Smooth muscle cell (in vitro differentiated cells): ENCODE data around the gene FTO. TPM values are rescaled to one million over a fixed set of nuclear protein-coding genes. Genes with fewer than 3 reads are reported as not detected.

Experiments
- DNase-seq: peaks from one replicate; lab custom pipeline; 2025; ENCODE audit not compliant: unreplicated experiment; lab: John Stamatoyannopoulos, UW
- H2AFZ ChIP-seq: fragments of 200-600 bp; sonication (generic); 2 replicates; pipeline ENCODE4 v1.6.0; 2016; ENCODE audit warnings: antibody characterized with exemption, low read depth, mild to moderate bottlenecking
- H3F3A ChIP-seq: fragments of 200-600 bp; sonication (generic); 2 replicates; pipeline ENCODE4 v1.6.0; 2017; ENCODE audit warnings: antibody characterized with exemption, low read depth
- H3K27ac ChIP-seq: fragments of 200-600 bp; sonication (generic); 2 replicates; pipeline ENCODE4 v1.5.1; 2016; ENCODE audit warnings: low read depth, mild to moderate bottlenecking
- H3K27me3 ChIP-seq: fragments of 200-600 bp; sonication (generic); 2 replicates; pipeline ENCODE4 v1.6.1; 2016; ENCODE audit warnings: low read depth, mild to moderate bottlenecking
- H3K36me3 ChIP-seq: fragments of 200-600 bp; sonication (generic); 2 replicates; pipeline ENCODE4 v1.5.1; 2016; ENCODE audit warnings: low read depth
- H3K4me1 ChIP-seq: fragments of 200-600 bp; sonication (generic); 2 replicates; pipeline ENCODE4 v1.5.1; 2016; ENCODE audit warnings: low read depth
- H3K4me2 ChIP-seq: fragments of 200-600 bp; sonication (generic); 2 replicates; pipeline ENCODE4 v1.6.0; 2016; ENCODE audit warnings: mild to moderate bottlenecking
- H3K4me3 ChIP-seq: fragments of 200-600 bp; sonication (generic); 2 replicates; pipeline ENCODE4 v1.5.1; 2016; ENCODE audit warnings: mild to moderate bottlenecking
- H3K79me2 ChIP-seq: fragments of 200-600 bp; sonication (generic); 2 replicates; pipeline ENCODE4 v1.6.0; 2016; ENCODE audit warnings: low read depth, mild to moderate bottlenecking
- H3K9ac ChIP-seq: fragments of 200-600 bp; sonication (generic); 2 replicates; pipeline ENCODE4 v1.6.0; 2016; ENCODE audit warnings: low read depth
- H3K9me3 ChIP-seq: fragments of 200-600 bp; sonication (generic); replicated peaks from 2 replicates; pipeline ENCODE4 v1.5.1; 2016; ENCODE audit warnings: low read depth
- H4K20me1 ChIP-seq: fragments of 200-600 bp; sonication (generic); 2 replicates; pipeline ENCODE4 v1.6.0; 2016; ENCODE audit warnings: low read depth
- WGBS: methylation state at CpG from one replicate; pipeline ENCODE4 v1.1.7; 2016; ENCODE audit warnings: low lambda C conversion rate; 5-methylcytosine and 5-hydroxymethylcytosine counted together
- polyA plus RNA-seq: library from polyadenylated mRNA; unstranded; fragments of >200 nt; fragmentation: Nextera tagmentation; extraction: Ambion mirVana; gene quantifications from 2 replicates; pipeline ENCODE4 v1.2.1, GENCODE V29; 2016
- total RNA-seq: library from RNA; depleted of rRNA; stranded (reverse); fragments of >200 nt; gene quantifications from 2 replicates; pipeline ENCODE4 v1.2.3, GENCODE V29; 2014
- TF ChIP-seq, protein P1 (sequence below): fragments of 200-600 bp; sonication (generic); IDR thresholded peaks from 2 replicates; pipeline ENCODE4 v1.5.1; 2017; ENCODE audit warnings: borderline replicate concordance, mild to moderate bottlenecking, antibody characterized with exemption; ENCODE audit not compliant: insufficient read depth, poor library complexity, severe bottlenecking

Gene FTO
- total and polyA plus RNA-seq, 2 experiments from 2014 or later, result 81.1 to 89.9 TPM

DNA sequence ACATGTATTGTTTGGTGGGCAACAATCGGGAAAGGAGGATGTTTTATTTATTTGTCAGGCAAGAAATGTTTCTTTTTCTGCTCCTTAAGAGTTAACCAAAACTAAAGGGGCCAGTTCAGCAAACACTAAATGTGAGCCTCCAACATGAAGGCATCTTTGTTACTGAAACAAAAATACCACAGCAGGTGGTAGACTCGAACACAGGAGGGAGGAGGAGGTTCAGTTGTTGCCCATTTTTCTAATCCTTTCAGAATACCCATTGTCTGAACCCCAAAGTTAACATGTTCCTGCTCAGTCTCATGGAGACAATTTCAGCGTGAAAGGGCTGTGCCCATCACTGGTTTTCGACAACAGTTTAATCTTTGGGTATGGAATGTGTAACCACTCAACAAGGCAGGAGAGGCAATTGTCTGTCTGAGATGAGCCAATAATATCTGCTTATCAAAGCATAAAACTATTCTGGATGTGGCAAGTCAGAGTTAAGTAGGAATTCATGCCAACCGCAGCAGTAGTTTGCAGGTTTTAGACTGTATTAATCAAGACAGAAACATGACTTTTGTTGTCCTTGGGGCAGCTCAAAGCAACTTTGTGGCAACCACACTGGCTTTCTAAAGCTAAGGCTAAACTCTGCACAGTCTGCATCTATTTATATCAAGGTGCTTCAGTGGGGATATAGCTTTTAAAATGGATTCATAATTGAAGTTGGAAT, 211.7 kb downstream of the FTO start:
- Histone ChIP-seq H3K79me2 (no peaks in the 10 kb centered on the region), H4K20me1 (peaks cover 25% of the 10 kb centered on the region), H3K36me3 (no peaks in the 10 kb centered on the region), H3K4me2 (no peak overlapping the region), H3K4me3 (no peak overlapping the region), H3K4me1 (peaks cover 37% of the 10 kb centered on the region), H3F3A (peaks cover 11% of the 10 kb centered on the region), H3K9me3 (no peaks in the 10 kb centered on the region), H3K9ac (no peak overlapping the region), H3K27ac (no peak overlapping the region), H3K27me3 (no peaks in the 10 kb centered on the region), H2AFZ (no peak overlapping the region)
- WGBS, result 88% methylated on average over 5 of the region's 5 CpGs
- TF ChIP-seq, protein P1, sequence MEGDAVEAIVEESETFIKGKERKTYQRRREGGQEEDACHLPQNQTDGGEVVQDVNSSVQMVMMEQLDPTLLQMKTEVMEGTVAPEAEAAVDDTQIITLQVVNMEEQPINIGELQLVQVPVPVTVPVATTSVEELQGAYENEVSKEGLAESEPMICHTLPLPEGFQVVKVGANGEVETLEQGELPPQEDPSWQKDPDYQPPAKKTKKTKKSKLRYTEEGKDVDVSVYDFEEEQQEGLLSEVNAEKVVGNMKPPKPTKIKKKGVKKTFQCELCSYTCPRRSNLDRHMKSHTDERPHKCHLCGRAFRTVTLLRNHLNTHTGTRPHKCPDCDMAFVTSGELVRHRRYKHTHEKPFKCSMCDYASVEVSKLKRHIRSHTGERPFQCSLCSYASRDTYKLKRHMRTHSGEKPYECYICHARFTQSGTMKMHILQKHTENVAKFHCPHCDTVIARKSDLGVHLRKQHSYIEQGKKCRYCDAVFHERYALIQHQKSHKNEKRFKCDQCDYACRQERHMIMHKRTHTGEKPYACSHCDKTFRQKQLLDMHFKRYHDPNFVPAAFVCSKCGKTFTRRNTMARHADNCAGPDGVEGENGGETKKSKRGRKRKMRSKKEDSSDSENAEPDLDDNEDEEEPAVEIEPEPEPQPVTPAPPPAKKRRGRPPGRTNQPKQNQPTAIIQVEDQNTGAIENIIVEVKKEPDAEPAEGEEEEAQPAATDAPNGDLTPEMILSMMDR, result no peak
- no peak for DNase-seq

DNA sequence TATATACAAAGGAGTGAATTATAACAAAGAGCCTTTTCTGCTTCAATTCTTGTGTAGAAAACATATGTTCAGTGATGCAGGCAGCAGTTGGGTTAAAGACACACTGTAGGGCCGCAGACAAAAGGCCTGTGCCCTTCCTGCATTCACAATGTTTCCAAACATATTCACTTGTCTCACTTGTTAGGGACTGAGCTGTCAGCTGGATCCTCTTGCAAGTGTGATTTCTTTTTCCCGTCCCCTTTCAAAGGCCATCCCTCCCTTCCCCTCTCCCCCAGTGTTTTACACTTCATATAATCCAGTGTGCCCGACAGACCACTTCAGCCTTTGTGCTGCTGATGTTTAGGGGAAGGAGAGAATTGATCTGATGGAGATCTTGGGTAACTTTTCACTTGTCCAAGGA, 217.0 kb downstream of the FTO start:
- no peak for DNase-seq
- Histone ChIP-seq H4K20me1 (no peaks in the 10 kb centered on the region), H3K4me1 (peaks cover 44% of the 10 kb centered on the region)

DNA sequence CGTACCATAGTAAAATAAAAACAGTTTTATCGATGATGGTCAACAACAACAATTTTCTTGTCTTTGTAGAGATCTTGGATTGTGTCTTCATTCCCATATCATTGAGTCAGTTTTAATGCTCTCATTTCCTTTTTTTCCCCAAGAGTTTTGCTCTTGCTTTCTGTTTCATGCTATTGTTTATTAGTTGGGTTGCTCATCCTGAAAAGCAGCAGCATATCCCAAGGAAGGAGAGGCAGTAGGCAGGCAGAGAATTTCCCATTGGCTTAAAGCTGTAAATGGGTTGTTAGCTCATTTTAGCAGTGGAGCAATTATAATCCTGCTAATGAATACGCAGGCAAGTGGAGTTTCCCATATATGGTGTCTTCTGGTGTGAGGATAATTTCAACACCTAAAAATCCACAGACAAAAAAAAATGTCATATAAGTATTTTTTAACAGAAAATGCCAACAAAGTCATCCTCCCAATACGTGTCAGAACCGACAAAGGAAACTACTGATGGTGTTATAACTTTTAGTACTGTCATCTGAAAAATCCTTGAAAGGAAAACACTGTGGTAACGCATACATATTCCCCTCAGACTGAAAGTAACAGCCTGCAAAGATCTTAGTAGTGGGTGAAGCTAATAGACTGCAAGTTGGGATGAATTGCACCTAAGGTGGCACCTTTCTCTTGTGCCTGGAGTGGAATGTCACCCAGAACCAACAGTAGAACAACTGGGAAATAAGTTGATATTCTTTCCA, 218.3 kb downstream of the FTO start:
- no peaks in the 10 kb centered on the region for H3K79me2 ChIP-seq
- no peaks in the 10 kb centered on the region for H3K36me3 ChIP-seq
- H3K27ac ChIP-seq, result peak overlapping the region; percentile 42
- H2AFZ ChIP-seq, result no peak overlapping the region
- TF ChIP-seq, protein P1, result no peak
- H3K9ac ChIP-seq, result no peak overlapping the region
- DNase-seq, result no peak
- no peaks in the 10 kb centered on the region for H3K9me3 ChIP-seq
- WGBS, result 95% methylated on average over 6 of the region's 6 CpGs
- no peaks in the 10 kb centered on the region for H3K27me3 ChIP-seq
- no peak overlapping the region for H3K4me3 ChIP-seq
- peaks cover 3% of the 10 kb centered on the region for H3F3A ChIP-seq
- no peaks in the 10 kb centered on the region for H4K20me1 ChIP-seq
- H3K4me1 ChIP-seq, result peaks cover 41% of the 10 kb centered on the region
- peak overlapping the region; percentile 22 for H3K4me2 ChIP-seq

More for the DNA sequence above, 217.0 kb downstream of the FTO start:
- no peak overlapping the region for H3K4me2 ChIP-seq
- TF ChIP-seq, protein P1, result no peak
- no peaks in the 10 kb centered on the region for H3K27me3 ChIP-seq
- H3K36me3 ChIP-seq, result no peaks in the 10 kb centered on the region
- no peaks in the 10 kb centered on the region for H3K9me3 ChIP-seq
- peaks cover 3% of the 10 kb centered on the region for H3F3A ChIP-seq
- H3K79me2 ChIP-seq, result no peaks in the 10 kb centered on the region
- WGBS, result 78% methylated on average over 3 of the region's 3 CpGs
- no peak overlapping the region for H3K9ac ChIP-seq
- no peak overlapping the region for H2AFZ ChIP-seq
- H3K4me3 ChIP-seq, result no peak overlapping the region
- no peak overlapping the region for H3K27ac ChIP-seq
